HFFc6 (cell line): Measurements from ENCODE around the gene NEDD4. TPM values are rescaled to one million over a fixed set of nuclear protein-coding genes. Genes with fewer than 3 reads are reported as not detected.

Experiments
- DNase-seq: peaks from one replicate; pipeline ENCODE4 v3.0.0-alpha.2; 2018
- H3K27ac Mint-ChIP-seq: 2 replicates; pipeline ENCODE4 v1.8.0; 2020; ENCODE audit warnings: mild to moderate bottlenecking, mixed read lengths
- H3K27me3 Mint-ChIP-seq: 2 replicates; pipeline ENCODE4 v1.8.0; 2021; ENCODE audit warnings: mild to moderate bottlenecking, moderate library complexity, mixed read lengths; ENCODE audit not compliant: insufficient read depth
- H3K36me3 Mint-ChIP-seq: 2 replicates; pipeline ENCODE4 v1.8.0; 2021; ENCODE audit warnings: low read depth, mixed read lengths
- H3K4me1 Mint-ChIP-seq: 2 replicates; pipeline ENCODE4 v1.8.0; 2020; ENCODE audit warnings: low read depth, mixed read lengths
- H3K4me3 Mint-ChIP-seq: 2 replicates; pipeline ENCODE4 v1.8.0; 2020; ENCODE audit warnings: mild to moderate bottlenecking, moderate library complexity, mixed read lengths
- H3K9me3 Mint-ChIP-seq: 2 replicates; pipeline ENCODE4 v1.8.0; 2020; ENCODE audit warnings: mild to moderate bottlenecking, mixed read lengths
- CTCF ChIP-seq: fragments of 200-600 bp; sonication (generic); IDR thresholded peaks from 2 replicates; pipeline ENCODE4 v1.5.0; 2021; ENCODE audit warnings: antibody characterized with exemption, mild to moderate bottlenecking
- total RNA-seq, 6 experiments: library from RNA; stranded (reverse); fragmentation: NEBNext Ultra II Directional; extraction: Animal tissue kit (Norgen Biotek cat#: 25700); gene quantifications; 2 replicates in 1 of 6; 3 replicates in 5 of 6; pipeline ENCODE4 v1.2.3, GENCODE V29; 2021

The NEDD4 gene
- total RNA-seq, 6 experiments from 2014 or later, result 27.0 to 37.7 (median 34.0) TPM

DNA sequence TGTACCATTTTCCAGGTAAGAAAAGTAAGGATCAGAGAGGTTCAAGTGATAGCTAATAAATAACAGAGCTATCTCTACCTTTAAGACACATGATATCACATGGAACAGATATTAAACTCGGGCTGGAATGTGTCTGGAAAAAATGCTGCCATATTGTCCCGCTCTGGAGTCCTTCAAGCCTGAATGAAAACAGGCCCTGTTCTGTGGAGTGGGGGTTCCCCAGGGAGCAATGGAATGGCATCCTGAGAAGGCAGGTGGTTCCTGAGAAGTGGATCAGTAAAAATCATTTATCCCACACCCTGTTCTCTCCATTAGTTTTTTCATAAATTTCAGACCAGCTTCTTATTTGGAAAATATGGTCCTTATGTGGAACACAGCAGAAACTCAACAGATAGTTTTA lies 193.2 kb downstream of the NEDD4 start:
- no peak overlapping the region for H3K4me3 Mint-ChIP-seq
- H3K4me1 Mint-ChIP-seq, result peaks cover 10% of the 10 kb centered on the region
- H3K36me3 Mint-ChIP-seq, result no peaks in the 10 kb centered on the region; the same call in 1 of the 2 replicates
- no peak for TF ChIP-seq CTCF
- DNase-seq, result no peak
- H3K9me3 Mint-ChIP-seq, result no peaks in the 10 kb centered on the region
- peaks cover 8% of the 10 kb centered on the region for H3K27me3 Mint-ChIP-seq
- no peak overlapping the region for H3K27ac Mint-ChIP-seq

DNA sequence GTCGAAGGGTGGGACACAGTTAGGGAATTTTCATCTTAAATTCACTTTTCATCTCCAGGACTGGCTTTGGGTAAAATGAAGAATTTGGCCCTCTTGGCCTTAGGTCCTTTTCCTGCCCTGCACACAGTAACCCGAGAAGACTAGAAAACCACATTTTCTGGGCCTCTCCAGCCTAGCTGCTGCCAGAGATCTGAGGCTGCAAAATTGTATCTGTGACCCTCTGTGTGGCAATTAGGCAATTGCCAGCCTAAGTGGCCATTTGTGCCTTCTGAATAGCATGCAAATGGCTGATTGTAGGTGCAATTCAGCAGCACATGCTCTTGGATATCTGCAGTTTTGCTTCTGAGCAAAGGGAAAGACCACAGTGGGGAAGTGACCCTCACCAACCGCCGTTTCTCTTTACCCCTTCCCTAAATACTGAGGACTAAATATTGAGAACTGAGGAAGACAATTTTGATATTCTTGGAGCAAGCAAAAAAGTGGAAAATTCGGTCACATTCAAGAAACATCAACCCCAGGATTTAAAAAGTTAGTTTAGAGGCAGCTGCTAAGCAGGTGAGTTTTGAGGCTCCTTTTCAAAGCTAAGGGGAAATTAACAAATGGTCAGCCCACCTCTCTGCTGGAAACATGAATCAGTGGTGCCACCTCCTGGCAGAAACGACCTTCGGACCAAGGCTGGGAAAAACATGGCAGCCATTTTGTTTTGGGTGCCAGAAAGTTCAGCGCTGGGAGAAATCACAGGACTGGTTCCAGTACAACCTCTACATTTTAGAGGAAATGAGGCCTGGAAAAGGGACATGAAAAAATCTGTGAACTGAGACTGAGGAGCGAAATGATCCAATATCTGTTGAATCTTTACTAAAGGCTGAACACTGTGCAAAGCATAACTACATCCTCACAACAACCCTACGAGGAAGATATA lies 193.9 kb downstream of the NEDD4 start:
- Mint-ChIP-seq H3K4me1 (peaks cover 10% of the 10 kb centered on the region), H3K36me3 (no peaks in the 10 kb centered on the region; the same call in 1 of the 2 replicates), H3K27ac (no peak overlapping the region), H3K27me3 (peaks cover 9% of the 10 kb centered on the region), H3K4me3 (no peak overlapping the region), H3K9me3 (no peaks in the 10 kb centered on the region)
- TF ChIP-seq CTCF, result peak; percentile 79
- peak; percentile 11 for DNase-seq

GRCh38 chr15:55796321-55796965 lies 197.0 kb downstream of the NEDD4 start:
- Mint-ChIP-seq H3K27me3 (peaks cover 4% of the 10 kb centered on the region), H3K27ac (no peak overlapping the region), H3K9me3 (no peaks in the 10 kb centered on the region), H3K4me1 (peaks cover 21% of the 10 kb centered on the region), H3K4me3 (no peak overlapping the region), H3K36me3 (no peaks in the 10 kb centered on the region; the same call in 1 of the 2 replicates)
- no peak for TF ChIP-seq CTCF
- no peak for DNase-seq

GRCh38 chr15:55795031-55795430 lies 198.4 kb downstream of the NEDD4 start:
- Mint-ChIP-seq H3K27ac (no peak overlapping the region), H3K4me1 (peaks cover 22% of the 10 kb centered on the region), H3K4me3 (no peak overlapping the region), H3K9me3 (no peaks in the 10 kb centered on the region), H3K36me3 (no peaks in the 10 kb centered on the region; the same call in 1 of the 2 replicates), H3K27me3 (peaks cover 4% of the 10 kb centered on the region)
- no peak for TF ChIP-seq CTCF
- DNase-seq, result no peak

DNA sequence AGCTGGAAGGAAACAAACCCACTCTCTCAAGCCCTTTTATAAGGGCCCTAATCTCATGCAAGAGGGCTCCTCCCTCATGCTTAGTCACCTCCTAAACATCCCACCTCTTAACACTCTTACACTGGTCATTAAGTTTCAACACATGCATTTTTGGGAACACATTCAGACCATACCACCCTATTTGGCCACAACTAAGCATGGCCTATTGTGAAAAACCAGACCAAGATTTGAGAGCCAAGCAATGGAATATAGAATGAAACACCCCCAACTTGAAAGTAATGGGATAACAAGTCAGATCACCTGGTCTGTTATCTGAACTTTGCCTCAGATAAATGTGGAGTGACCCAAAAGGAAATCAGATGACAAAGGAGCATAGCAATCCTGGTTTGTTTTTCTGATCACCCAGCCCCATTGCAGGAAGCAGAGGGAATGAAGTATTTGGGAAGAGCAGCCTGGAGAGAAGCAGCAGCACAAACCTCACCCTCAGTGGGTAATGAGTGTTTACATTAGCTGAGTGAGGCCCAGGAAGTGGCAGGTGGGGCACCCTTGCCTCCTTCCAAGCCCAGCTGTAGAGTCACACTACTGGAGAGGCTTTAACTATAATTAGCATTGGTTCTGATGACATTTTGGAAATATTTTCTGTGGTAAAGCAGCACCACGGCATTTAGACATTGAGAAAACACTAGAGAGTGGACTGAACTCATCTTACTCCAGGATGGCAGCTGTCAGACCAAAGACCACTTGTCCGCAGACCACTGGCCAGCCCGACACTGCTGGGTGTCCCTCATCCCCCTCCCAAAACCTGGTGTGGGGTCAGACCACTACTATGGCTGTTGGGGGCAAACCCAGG lies 201.6 kb downstream of the NEDD4 start:
- Mint-ChIP-seq H3K27me3 (peaks cover 9% of the 10 kb centered on the region), H3K36me3 (no peaks in the 10 kb centered on the region), H3K27ac (no peak overlapping the region), H3K4me1 (peaks cover 13% of the 10 kb centered on the region), H3K4me3 (no peak overlapping the region), H3K9me3 (no peaks in the 10 kb centered on the region)
- DNase-seq, result peak; percentile 30
- no peak for TF ChIP-seq CTCF
